Smooth muscle cell (in vitro differentiated cells): ENCODE measurements around the gene HEXB. TPM values are rescaled to one million over a fixed set of nuclear protein-coding genes. Genes with fewer than 3 reads are reported as not detected.

Experiments used
- DNase-seq: peaks from one replicate; lab custom pipeline; 2025; ENCODE audit not compliant: unreplicated experiment; lab: John Stamatoyannopoulos, UW
- H2AFZ ChIP-seq: fragments of 200-600 bp; sonication (generic); 2 replicates; pipeline ENCODE4 v1.6.0; 2016; ENCODE audit warnings: antibody characterized with exemption, low read depth, mild to moderate bottlenecking
- H3F3A ChIP-seq: fragments of 200-600 bp; sonication (generic); 2 replicates; pipeline ENCODE4 v1.6.0; 2017; ENCODE audit warnings: antibody characterized with exemption, low read depth
- H3K27ac ChIP-seq: fragments of 200-600 bp; sonication (generic); 2 replicates; pipeline ENCODE4 v1.5.1; 2016; ENCODE audit warnings: low read depth, mild to moderate bottlenecking
- H3K27me3 ChIP-seq: fragments of 200-600 bp; sonication (generic); 2 replicates; pipeline ENCODE4 v1.6.1; 2016; ENCODE audit warnings: low read depth, mild to moderate bottlenecking
- H3K36me3 ChIP-seq: fragments of 200-600 bp; sonication (generic); 2 replicates; pipeline ENCODE4 v1.5.1; 2016; ENCODE audit warnings: low read depth
- H3K4me1 ChIP-seq: fragments of 200-600 bp; sonication (generic); 2 replicates; pipeline ENCODE4 v1.5.1; 2016; ENCODE audit warnings: low read depth
- H3K4me2 ChIP-seq: fragments of 200-600 bp; sonication (generic); 2 replicates; pipeline ENCODE4 v1.6.0; 2016; ENCODE audit warnings: mild to moderate bottlenecking
- H3K4me3 ChIP-seq: fragments of 200-600 bp; sonication (generic); 2 replicates; pipeline ENCODE4 v1.5.1; 2016; ENCODE audit warnings: mild to moderate bottlenecking
- H3K79me2 ChIP-seq: fragments of 200-600 bp; sonication (generic); 2 replicates; pipeline ENCODE4 v1.6.0; 2016; ENCODE audit warnings: low read depth, mild to moderate bottlenecking
- H3K9ac ChIP-seq: fragments of 200-600 bp; sonication (generic); 2 replicates; pipeline ENCODE4 v1.6.0; 2016; ENCODE audit warnings: low read depth
- H3K9me3 ChIP-seq: fragments of 200-600 bp; sonication (generic); replicated peaks from 2 replicates; pipeline ENCODE4 v1.5.1; 2016; ENCODE audit warnings: low read depth
- H4K20me1 ChIP-seq: fragments of 200-600 bp; sonication (generic); 2 replicates; pipeline ENCODE4 v1.6.0; 2016; ENCODE audit warnings: low read depth
- CTCF ChIP-seq: fragments of 200-600 bp; sonication (generic); IDR thresholded peaks from 2 replicates; pipeline ENCODE4 v1.5.1; 2017; ENCODE audit warnings: borderline replicate concordance, mild to moderate bottlenecking, antibody characterized with exemption; ENCODE audit not compliant: insufficient read depth, poor library complexity, severe bottlenecking
- WGBS: methylation state at CpG from one replicate; pipeline ENCODE4 v1.1.7; 2016; ENCODE audit warnings: low lambda C conversion rate; 5-methylcytosine and 5-hydroxymethylcytosine counted together
- polyA plus RNA-seq: library from polyadenylated mRNA; unstranded; fragments of >200 nt; fragmentation: Nextera tagmentation; extraction: Ambion mirVana; gene quantifications from 2 replicates; pipeline ENCODE4 v1.2.1, GENCODE V29; 2016
- total RNA-seq: library from RNA; depleted of rRNA; stranded (reverse); fragments of >200 nt; gene quantifications from 2 replicates; pipeline ENCODE4 v1.2.3, GENCODE V29; 2014

Gene HEXB
- total and polyA plus RNA-seq, 2 experiments from 2014 or later = 108 to 111 TPM

- no peak for TF ChIP-seq CTCF
- Histone ChIP-seq H3K27ac (peak overlapping the region; percentile 61), H3K79me2 (peaks cover 29% of the 10 kb centered on the region), H3K9ac (no peak overlapping the region), H3F3A (no peaks in the 10 kb centered on the region), H4K20me1 (no peaks in the 10 kb centered on the region), H3K4me1 (peaks cover 11% of the 10 kb centered on the region), H3K4me2 (peak overlapping the region; percentile 9), H3K36me3 (peaks cover 24% of the 10 kb centered on the region), H2AFZ (no peak overlapping the region), H3K27me3 (no peaks in the 10 kb centered on the region), H3K9me3 (no peaks in the 10 kb centered on the region), H3K4me3 (no peak overlapping the region)
- WGBS = 91% methylated on average over 2 of the region's 2 CpGs
- no peak for DNase-seq
Observed at GRCh38 chr5:74762599-74762998, 77.6 kb downstream of the HEXB start.

GRCh38 chr5:74763504-74763903 is 78.5 kb downstream of the HEXB start:
- Histone ChIP-seq H3K36me3 (peaks cover 17% of the 10 kb centered on the region), H3K4me2 (no peak overlapping the region), H3K27ac (peak overlapping the region; percentile 61), H4K20me1 (no peaks in the 10 kb centered on the region), H3K27me3 (no peaks in the 10 kb centered on the region), H3K9ac (no peak overlapping the region), H3K79me2 (peaks cover 36% of the 10 kb centered on the region), H3K4me1 (peaks cover 18% of the 10 kb centered on the region), H3K4me3 (no peak overlapping the region), H3F3A (no peaks in the 10 kb centered on the region), H2AFZ (no peak overlapping the region), H3K9me3 (no peaks in the 10 kb centered on the region)
- no peak for TF ChIP-seq CTCF
- DNase-seq = no peak

- DNase-seq = no peak
- H3K4me2 ChIP-seq = peak overlapping the region; percentile 93
- H3K4me3 ChIP-seq = peak overlapping the region; percentile 94
- peaks cover 5% of the 10 kb centered on the region for H3K36me3 ChIP-seq
- peaks cover 18% of the 10 kb centered on the region for H3K4me1 ChIP-seq
- peaks cover 40% of the 10 kb centered on the region for H3K79me2 ChIP-seq
- no peak overlapping the region for H3K27ac ChIP-seq
- no peaks in the 10 kb centered on the region for H4K20me1 ChIP-seq
- 90% methylated on average over 9 of the region's 9 CpGs for WGBS
- H2AFZ ChIP-seq = no peak overlapping the region
- H3K27me3 ChIP-seq = no peaks in the 10 kb centered on the region
- no peaks in the 10 kb centered on the region for H3F3A ChIP-seq
- no peaks in the 10 kb centered on the region for H3K9me3 ChIP-seq
- TF ChIP-seq CTCF = no peak
- H3K9ac ChIP-seq = peak overlapping the region; percentile 15
Observed at GRCh38 chr5:74765201-74765600, 80.2 kb downstream of the HEXB start.

GRCh38 chr5:74765929-74766328 is 80.9 kb downstream of the HEXB start:
- Histone ChIP-seq H3K36me3 (peaks cover 11% of the 10 kb centered on the region), H3K79me2 (peaks cover 40% of the 10 kb centered on the region), H3K9me3 (no peaks in the 10 kb centered on the region), H2AFZ (peak overlapping the region; percentile 99), H3K4me2 (peak overlapping the region; percentile 93), H3K27me3 (no peaks in the 10 kb centered on the region), H3K9ac (peak overlapping the region; percentile 82), H3F3A (no peaks in the 10 kb centered on the region), H3K4me1 (peaks cover 18% of the 10 kb centered on the region), H4K20me1 (no peaks in the 10 kb centered on the region), H3K27ac (peak overlapping the region; percentile 46), H3K4me3 (peak overlapping the region; percentile 94)
- no peak for TF ChIP-seq CTCF
- WGBS = 88% methylated on average over 27 of the region's 27 CpGs
- DNase-seq = no peak
